Neural cell (in vitro differentiated cells): Measurements from ENCODE around the gene TNFSF9. TPM values are rescaled to one million over a fixed set of nuclear protein-coding genes. Genes with fewer than 3 reads are reported as not detected.

Source experiments
- H2AFZ ChIP-seq: fragments of 200-600, 300-800 bp; sonication (generic), shearing (Covaris generic); 2 replicates; pipeline ENCODE4 v1.6.0; 2014; ENCODE audit warnings: low read depth, mild to moderate bottlenecking, antibody characterized with exemption, low read length, moderate library complexity
- H3F3A ChIP-seq: fragments of 200-600 bp; shearing (Covaris generic); 2 replicates; pipeline ENCODE4 v1.6.1; 2016; ENCODE audit warnings: mild to moderate bottlenecking, moderate library complexity, mixed read lengths, antibody characterized with exemption, low read length; ENCODE audit not compliant: insufficient read depth, poor library complexity, severe bottlenecking
- H3K27ac ChIP-seq: fragments of 200-600, 300-800 bp; sonication (generic), shearing (Covaris generic); 2 replicates; pipeline ENCODE4 v1.5.1; 2014; ENCODE audit warnings: mild to moderate bottlenecking, low read length, moderate library complexity
- H3K27me3 ChIP-seq: fragments of 300-800, 200-600 bp; sonication (generic), shearing (Covaris generic); 2 replicates; pipeline ENCODE4 v1.6.0; 2014; ENCODE audit warnings: mild to moderate bottlenecking, low read depth, low read length, moderate library complexity; ENCODE audit not compliant: insufficient read depth
- H3K36me3 ChIP-seq: fragments of 300-800, 200-600 bp; sonication (generic), shearing (Covaris generic); 2 replicates; pipeline ENCODE4 v1.5.1; 2014; ENCODE audit warnings: mild to moderate bottlenecking, antibody characterized with exemption, low read length, moderate library complexity; ENCODE audit not compliant: insufficient read depth
- H3K4me2 ChIP-seq: fragments of 300-800, 200-600 bp; sonication (generic), shearing (Covaris generic); 2 replicates; pipeline ENCODE4 v1.6.0; 2014; ENCODE audit warnings: mild to moderate bottlenecking, low read length
- H3K4me3 ChIP-seq: fragments of 300-800, 200-600 bp; sonication (generic), shearing (Covaris generic); 2 replicates; pipeline ENCODE4 v1.5.1; 2014; ENCODE audit warnings: mild to moderate bottlenecking, low read length, moderate library complexity
- H3K79me2 ChIP-seq: fragments of 200-600 bp; shearing (Covaris generic); replicated peaks from 2 replicates; pipeline ENCODE4 v1.6.0; 2014; ENCODE audit warnings: mild to moderate bottlenecking, low read length, moderate library complexity; ENCODE audit not compliant: insufficient read depth
- H3K9ac ChIP-seq: fragments of 300-800, 200-600 bp; sonication (generic), shearing (Covaris generic); 2 replicates; pipeline ENCODE4 v1.6.1; 2016; ENCODE audit warnings: mild to moderate bottlenecking, low read length, mixed read lengths
- H3K9me2 ChIP-seq: fragments of 200-600 bp; shearing (Covaris generic); 2 replicates; pipeline ENCODE4 v1.6.1; 2016; ENCODE audit warnings: mild to moderate bottlenecking, low read length, mixed read lengths; ENCODE audit not compliant: insufficient read depth
- H3K9me3 ChIP-seq: fragments of 200-600, 300-800 bp; sonication (generic), shearing (Covaris generic); 2 replicates; pipeline ENCODE4 v1.6.1; 2016; ENCODE audit warnings: mild to moderate bottlenecking, mixed run types, low read length, moderate library complexity, mixed read lengths
- H4K20me1 ChIP-seq: fragments of 200-600 bp; shearing (Covaris generic); 2 replicates; pipeline ENCODE4 v1.6.1; 2016; ENCODE audit warnings: mild to moderate bottlenecking, mixed run types; ENCODE audit not compliant: insufficient read depth
- EP300 ChIP-seq: fragments of 450-650 bp; conservative IDR thresholded peaks from 2 replicates; pipeline ENCODE4 v1.6.1; 2014; ENCODE audit warnings: antibody characterized with exemption, mild to moderate bottlenecking, moderate library complexity; ENCODE audit not compliant: poor library complexity, severe bottlenecking
- EZH2 ChIP-seq: fragments of 200-600, 300-800 bp; shearing (Covaris generic), sonication (generic); IDR thresholded peaks from 2 replicates; pipeline ENCODE4 v1.6.1; 2014; ENCODE audit warnings: antibody characterized with exemption, low read length, borderline replicate concordance, mild to moderate bottlenecking; ENCODE audit not compliant: insufficient read depth, poor library complexity, severe bottlenecking
- MXI1 ChIP-seq: fragments of 450-650 bp; conservative IDR thresholded peaks from 2 replicates; pipeline ENCODE4 v1.6.1; 2014; ENCODE audit warnings: antibody characterized with exemption, mild to moderate bottlenecking; ENCODE audit not compliant: poor library complexity, severe bottlenecking
- POLR2AphosphoS5 ChIP-seq: IDR thresholded peaks from 2 replicates; pipeline ENCODE4 v1.6.1; 2012
- RAD21 ChIP-seq: fragments of 450-650 bp; conservative IDR thresholded peaks from 2 replicates; pipeline ENCODE4 v1.6.1; 2014; ENCODE audit warnings: antibody characterized with exemption, mild to moderate bottlenecking, moderate library complexity
- REST ChIP-seq: IDR thresholded peaks from 2 replicates; pipeline ENCODE4 v1.6.1; 2012; ENCODE audit warnings: borderline replicate concordance
- SMC3 ChIP-seq: fragments of 450-650 bp; conservative IDR thresholded peaks from 2 replicates; pipeline ENCODE4 v1.6.1; 2014; ENCODE audit warnings: antibody characterized with exemption, mild to moderate bottlenecking, moderate library complexity; ENCODE audit not compliant: poor library complexity
- TAF1 ChIP-seq: IDR thresholded peaks from 2 replicates; pipeline ENCODE4 v1.6.1; 2012; ENCODE audit warnings: low read depth
- polyA plus RNA-seq: library from polyadenylated mRNA; depleted of rRNA; stranded (reverse); fragments of >200 nt; gene quantifications from 2 replicates; pipeline ENCODE4 v1.2.3, GENCODE V29; 2014
- TF ChIP-seq, protein P1 (sequence below): fragments of 450-650 bp; IDR thresholded peaks from 2 replicates; pipeline ENCODE4 v1.5.1; 2014; ENCODE audit warnings: antibody characterized with exemption, mild to moderate bottlenecking, moderate library complexity; ENCODE audit not compliant: poor library complexity, severe bottlenecking

The TNFSF9 gene
- polyA plus RNA-seq, 1 donor from 2014 or later, result 1.3 TPM

GRCh38 chr19:6539514-6539913 is 8.7 kb downstream of the TNFSF9 start:
- Histone ChIP-seq H3K4me2 (no peak overlapping the region), H3K27me3 (no peaks in the 10 kb centered on the region), H2AFZ (no peak overlapping the region), H4K20me1 (no peaks in the 10 kb centered on the region), H3K36me3 (no peaks in the 10 kb centered on the region), H3K9ac (no peak overlapping the region), H3K9me2 (no peaks in the 10 kb centered on the region), H3K79me2 (no peaks in the 10 kb centered on the region), H3K4me3 (no peak overlapping the region), H3K9me3 (no peaks in the 10 kb centered on the region), H3K27ac (no peak overlapping the region), H3F3A (no peaks in the 10 kb centered on the region)
- TF ChIP-seq RAD21 (no peak), POLR2AphosphoS5 (no peak), MXI1 (no peak), TAF1 (no peak), EZH2 (no peak), SMC3 (no peak), REST (no peak), EP300 (no peak)
- TF ChIP-seq, protein P1, sequence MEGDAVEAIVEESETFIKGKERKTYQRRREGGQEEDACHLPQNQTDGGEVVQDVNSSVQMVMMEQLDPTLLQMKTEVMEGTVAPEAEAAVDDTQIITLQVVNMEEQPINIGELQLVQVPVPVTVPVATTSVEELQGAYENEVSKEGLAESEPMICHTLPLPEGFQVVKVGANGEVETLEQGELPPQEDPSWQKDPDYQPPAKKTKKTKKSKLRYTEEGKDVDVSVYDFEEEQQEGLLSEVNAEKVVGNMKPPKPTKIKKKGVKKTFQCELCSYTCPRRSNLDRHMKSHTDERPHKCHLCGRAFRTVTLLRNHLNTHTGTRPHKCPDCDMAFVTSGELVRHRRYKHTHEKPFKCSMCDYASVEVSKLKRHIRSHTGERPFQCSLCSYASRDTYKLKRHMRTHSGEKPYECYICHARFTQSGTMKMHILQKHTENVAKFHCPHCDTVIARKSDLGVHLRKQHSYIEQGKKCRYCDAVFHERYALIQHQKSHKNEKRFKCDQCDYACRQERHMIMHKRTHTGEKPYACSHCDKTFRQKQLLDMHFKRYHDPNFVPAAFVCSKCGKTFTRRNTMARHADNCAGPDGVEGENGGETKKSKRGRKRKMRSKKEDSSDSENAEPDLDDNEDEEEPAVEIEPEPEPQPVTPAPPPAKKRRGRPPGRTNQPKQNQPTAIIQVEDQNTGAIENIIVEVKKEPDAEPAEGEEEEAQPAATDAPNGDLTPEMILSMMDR, result no peak

DNA sequence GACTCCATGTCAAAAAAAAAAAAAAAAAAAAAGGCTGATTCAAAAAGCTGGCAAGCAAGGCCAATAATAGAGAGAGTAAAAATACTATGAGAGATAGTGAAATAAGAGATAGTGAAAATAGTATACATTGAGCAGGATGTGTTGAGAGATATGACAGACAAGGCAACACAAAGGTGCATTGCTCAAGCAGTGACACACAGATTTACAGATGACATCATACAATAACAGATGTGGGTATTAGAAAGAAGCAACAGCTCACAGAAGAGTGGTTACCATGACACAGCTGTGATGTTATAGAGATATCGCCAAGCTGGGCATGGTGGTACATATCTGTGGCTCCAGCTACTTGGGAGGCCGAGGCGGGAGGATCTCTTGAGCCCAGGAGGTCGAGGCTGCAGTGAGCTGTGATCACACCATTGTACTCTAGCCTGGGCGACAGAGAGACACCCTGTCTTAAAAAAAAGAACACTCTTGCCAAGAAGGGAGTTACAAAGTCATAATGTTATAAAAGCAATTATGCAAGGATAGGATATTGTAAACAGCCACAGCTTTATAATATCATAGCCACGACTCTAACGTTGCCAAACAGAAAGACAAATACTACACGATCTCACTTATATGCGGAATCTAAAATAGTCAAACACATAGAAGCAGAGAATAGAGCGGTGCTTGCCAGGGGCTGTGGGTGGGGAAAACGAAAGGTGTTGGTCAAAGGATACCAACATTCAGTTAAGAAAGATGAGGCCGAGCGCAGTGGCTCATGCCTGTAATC is 10.3 kb downstream of the TNFSF9 start:
- H3K79me2 ChIP-seq, result no peaks in the 10 kb centered on the region
- no peaks in the 10 kb centered on the region for H3F3A ChIP-seq
- no peak overlapping the region for H3K4me2 ChIP-seq
- TF ChIP-seq REST (no peak), EZH2 (no peak), RAD21 (no peak), POLR2AphosphoS5 (no peak), SMC3 (no peak), TAF1 (no peak), EP300 (no peak), MXI1 (no peak)
- TF ChIP-seq, protein P1, result no peak
- H3K27ac ChIP-seq, result no peak overlapping the region
- H4K20me1 ChIP-seq, result no peaks in the 10 kb centered on the region
- H3K27me3 ChIP-seq, result no peaks in the 10 kb centered on the region
- H2AFZ ChIP-seq, result no peak overlapping the region
- no peaks in the 10 kb centered on the region for H3K36me3 ChIP-seq
- H3K9ac ChIP-seq, result no peak overlapping the region
- no peaks in the 10 kb centered on the region for H3K9me3 ChIP-seq
- H3K9me2 ChIP-seq, result no peaks in the 10 kb centered on the region
- no peak overlapping the region for H3K4me3 ChIP-seq
